DMS 273 (cell line): ENCODE data around the gene YBEY.

Source experiments
- DNase-seq: peaks from one replicate; lab custom pipeline; 2025; ENCODE audit not compliant: unreplicated experiment; lab: John Stamatoyannopoulos, UW

YBEY gene

DNA sequence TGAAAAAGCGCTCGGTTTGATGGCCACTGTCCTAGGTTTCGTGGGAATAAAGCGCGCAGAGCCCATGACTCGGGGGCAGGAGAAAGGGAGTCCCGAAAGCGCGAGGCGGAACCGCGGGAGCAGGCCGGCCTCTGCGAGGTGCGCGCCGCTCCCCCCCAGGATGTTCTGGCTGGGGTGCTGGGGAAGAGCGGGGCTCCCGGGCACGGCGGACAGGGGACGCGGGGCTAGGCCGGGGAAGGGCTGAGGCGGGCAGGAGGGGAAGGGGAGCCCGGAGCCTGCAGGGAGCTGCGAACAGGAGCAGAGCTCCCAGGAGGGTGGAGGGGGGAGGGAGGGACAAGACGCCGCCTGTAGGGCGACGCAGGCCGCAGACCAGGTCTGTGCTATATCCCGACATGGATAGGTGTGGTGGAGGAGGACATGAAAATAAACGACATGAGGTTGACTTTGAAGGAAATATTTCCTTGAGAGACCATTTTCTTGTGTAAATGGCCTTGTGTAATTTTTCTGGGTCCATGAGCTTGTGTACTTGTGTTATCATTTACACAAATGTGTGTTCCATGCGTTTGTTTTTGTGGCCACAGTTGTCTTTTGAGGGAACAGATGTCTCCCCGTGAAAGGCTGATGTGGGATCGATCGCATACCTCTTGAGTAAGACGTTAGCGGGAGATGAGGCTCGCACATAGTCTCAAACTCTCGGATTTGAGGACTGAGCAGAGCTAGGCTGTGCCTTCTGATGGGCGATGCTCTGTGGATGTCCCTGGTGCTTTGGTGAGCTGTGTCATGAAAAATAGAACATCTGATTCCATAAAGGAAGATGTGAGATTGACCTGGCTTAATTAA lies 39.2 kb downstream of the YBEY start:
- DNase-seq, result peak; percentile 75

GRCh38 chr21:46326110-46326703 lies 40.1 kb downstream of the YBEY start:
- DNase-seq, result no peak

DNA sequence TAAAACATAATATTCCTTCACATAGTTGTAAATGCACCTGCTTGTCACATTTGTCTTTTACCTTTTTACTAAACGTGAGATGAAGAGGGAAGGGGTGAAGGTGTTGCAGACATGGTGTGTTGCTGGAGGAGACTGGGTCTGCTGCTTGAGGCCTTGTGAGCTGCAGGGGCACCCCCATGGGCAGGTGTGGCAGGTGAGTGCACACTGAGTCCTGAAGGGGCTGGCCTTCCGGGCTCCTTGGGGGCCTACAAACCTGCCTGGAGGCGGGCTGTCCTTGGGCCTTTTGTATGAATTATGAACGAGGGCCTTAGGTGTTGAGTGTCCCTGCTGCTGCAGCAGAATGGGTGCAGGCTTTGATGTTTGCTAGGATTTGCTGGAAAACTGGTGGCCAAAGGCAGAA lies 41.6 kb downstream of the YBEY start:
- DNase-seq, result no peak

DNA sequence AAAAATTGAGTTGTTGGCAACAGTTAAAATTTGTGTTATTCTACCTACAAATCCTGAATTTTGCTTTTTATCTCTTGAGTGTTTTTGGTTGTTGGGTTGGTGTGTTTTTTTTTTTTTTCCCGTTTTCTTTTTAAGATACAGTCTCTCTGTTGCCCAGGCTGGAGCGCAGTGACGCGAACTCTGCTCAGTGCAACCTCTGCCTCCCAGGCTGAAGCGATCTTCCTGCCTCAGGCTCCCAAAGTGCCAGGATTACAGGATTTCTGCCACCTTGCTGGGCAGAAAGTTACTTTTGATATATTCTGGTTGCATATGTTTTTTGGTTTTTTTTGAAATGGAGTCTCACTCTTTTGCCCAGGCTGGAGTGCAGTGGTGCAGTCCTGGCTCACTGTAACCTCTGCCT lies 42.0 kb downstream of the YBEY start:
- no peak for DNase-seq

DNA sequence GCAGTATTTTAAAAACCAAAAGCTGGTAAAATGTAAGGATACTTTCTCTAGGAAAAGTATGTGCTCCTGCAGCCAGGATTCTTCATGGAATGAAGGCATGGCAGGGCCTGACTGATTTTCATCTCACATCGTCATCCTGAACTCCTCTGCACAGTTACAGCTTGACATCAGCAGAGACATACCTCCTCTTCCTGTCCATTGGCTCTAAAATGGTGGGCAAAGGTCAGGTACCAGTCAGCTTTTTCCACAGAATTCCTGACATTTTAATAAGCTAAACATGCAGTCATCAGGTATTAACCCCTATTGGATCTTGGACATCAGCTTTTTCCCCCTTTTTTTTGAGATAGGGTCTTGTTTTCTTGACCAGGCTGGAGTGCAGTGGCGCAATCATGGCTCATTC lies 43.7 kb downstream of the YBEY start:
- no peak for DNase-seq

DNA sequence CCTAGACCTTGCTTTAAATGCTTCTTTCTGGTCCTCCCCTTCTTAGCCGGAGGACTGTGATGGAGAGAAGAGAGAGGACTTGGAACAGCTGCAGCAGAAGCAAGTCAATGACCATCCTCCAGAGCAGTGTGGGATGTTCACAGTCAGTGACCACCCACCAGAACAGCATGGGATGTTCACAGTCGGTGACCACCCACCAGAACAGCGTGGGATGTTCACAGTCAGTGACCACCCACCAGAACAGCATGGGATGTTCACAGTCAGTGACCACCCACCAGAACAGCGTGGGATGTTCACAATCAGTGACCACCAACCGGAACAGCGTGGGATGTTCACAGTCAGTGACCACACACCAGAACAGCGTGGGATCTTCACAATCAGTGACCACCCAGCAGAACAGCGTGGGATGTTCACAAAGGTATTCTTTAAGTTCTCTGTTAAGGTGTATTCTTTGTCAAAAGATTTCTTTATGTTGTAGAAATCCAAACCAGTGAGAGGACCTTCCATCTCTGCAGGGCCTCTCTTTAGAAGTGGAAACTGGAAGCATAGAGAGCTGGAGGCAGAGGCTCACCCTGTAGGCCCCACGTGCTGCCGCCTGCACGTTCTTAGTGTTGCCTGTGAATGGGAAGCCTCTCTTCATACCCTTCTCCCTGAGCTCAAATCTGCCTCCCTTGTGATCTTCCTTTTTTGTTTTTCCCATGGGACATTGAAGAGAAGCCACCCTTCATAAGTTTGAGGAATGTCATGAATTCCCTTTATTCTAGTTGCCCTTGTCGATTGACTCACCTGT lies 48.4 kb downstream of the YBEY start:
- DNase-seq, result no peak

DNA sequence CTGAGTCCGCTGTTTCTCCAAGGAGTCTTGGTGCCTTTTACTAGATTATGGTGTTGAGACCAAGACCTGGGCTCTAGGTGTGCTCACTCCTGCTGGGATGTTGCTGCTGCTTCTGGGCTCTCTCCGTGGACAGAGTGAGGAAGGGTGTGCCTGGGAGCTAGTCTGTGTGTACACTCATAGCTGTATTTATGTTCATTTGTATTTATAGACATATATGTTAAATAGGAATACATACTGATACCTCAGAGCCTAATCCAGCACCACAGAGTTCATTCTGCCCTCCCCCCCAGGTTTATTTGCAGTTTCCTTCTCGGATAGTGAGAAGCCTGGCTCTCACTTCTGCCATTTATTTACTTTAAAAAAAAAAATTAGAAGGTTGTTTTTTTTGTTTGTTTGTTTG lies 50.5 kb downstream of the YBEY start:
- DNase-seq, result no peak

GRCh38 chr21:46340998-46341397 lies 54.9 kb downstream of the YBEY start:
- no peak for DNase-seq

DNA sequence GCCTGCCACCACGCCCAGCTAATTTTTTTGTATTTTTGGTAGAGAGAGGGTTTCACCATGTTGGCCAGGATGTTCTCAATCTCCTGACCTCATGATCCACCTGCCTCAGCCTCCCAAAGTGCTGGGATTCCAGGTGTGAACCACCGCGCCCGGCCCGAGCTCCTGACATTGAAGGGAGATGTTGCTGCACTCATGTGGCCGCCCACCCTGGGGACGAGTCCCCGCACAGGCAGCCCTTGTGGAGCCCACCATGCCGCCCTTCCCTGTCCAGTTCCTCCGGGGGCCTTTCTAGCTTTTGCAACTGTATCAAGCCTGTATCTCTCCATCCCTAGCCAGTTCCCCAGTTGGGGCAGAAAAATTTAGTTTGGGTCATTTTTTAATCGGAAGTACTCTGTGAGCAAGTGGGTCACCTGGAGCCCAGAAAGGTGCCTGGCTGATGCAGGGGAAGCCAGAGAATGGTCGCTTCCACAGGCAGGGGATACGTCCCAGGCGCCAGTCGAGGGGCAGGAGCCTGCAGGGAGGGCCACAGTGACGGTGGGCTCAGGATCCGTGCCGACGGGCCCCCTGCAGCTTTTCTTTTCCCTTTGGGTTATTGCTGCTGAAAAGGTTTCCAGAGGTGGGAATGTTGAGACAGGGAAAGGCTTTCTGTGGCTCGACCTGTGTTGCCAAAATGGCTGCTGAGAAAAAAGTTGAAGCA lies 58.2 kb downstream of the YBEY start:
- DNase-seq, result no peak

GRCh38 chr21:46345861-46346260 lies 59.7 kb downstream of the YBEY start:
- DNase-seq, result no peak

DNA sequence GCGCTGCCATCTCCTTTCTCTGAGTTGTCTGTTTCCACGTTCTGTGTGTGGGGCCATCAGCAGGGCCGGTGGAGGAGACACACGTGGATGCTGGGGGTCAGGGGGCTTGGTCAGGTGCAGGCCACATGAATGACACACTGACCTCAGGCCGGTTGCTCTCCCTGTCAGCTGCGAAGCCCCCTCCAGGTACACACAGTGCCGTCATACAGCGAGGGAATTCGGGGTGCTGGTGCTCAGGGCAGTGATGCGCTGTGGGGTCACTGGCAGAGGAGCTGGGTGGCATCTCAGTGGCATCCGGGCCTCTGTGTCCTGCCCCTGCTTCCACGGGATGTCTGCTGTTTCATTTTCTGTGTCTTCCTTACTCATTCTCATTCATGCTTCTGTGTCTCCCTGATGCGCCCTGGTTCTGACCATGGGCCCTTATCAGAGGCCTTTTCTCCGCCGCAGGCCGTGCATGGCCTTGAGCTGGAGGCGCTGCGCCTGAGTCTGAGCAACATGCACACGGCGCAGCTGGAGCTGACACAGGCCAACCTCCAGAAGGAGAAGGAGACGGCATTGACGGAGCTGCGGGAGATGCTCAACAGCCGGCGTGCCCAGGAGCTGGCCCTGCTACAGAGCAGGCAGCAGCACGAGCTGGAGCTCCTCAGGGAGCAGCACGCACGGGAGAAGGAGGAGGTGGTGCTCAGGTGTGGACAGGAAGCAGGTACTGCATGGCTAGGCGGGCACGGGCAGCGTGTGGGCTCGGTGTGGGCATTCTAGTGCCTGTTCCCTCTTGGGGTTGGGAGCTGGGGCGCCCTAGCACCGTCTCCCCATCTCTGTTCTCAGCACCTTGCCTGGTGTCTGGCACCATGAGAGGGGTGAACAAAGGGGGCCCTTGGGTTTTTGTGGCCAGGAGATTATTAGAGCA lies 60.4 kb downstream of the YBEY start:
- DNase-seq, result no peak

DNA sequence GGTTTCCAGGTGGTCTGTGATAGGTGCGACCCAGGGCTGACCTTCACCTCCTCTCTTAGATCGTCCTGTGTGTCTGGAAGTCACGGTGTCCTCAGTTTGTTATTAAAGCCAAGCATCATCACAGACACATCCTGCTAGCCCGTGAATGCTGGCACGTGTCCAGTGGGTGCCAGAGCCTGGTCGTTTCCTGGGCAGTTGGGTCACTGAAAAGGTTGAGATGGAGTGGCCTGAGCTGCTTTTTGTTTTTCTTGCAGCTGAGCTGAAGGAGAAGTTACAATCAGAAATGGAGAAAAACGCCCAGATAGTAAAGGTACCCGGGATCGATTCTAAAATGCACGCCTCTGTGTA lies 61.0 kb downstream of the YBEY start:
- no peak for DNase-seq
